ENCODE measurements around the gene COBLL1.

DNA sequence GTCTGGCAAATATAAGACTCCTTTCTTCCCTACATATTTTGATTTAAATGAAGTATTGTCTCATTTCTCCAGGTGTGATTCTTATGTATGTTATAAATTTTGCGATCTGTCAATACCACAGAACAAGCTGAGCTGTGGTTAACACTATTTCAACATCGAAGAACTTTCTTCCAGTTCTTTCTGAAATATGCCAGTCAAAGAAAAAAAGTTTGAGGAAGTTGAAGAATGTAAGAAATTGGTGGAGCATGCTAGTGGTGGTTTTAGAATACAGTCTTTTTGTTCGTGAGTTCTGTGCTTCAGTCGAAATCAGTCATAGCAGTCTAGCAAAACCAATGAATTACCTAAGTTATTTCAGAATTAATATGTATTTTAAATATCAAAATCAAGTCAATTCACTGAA lies 8.6 kb upstream of the COBLL1 start:
- TF ChIP-seq, protein P1, sequence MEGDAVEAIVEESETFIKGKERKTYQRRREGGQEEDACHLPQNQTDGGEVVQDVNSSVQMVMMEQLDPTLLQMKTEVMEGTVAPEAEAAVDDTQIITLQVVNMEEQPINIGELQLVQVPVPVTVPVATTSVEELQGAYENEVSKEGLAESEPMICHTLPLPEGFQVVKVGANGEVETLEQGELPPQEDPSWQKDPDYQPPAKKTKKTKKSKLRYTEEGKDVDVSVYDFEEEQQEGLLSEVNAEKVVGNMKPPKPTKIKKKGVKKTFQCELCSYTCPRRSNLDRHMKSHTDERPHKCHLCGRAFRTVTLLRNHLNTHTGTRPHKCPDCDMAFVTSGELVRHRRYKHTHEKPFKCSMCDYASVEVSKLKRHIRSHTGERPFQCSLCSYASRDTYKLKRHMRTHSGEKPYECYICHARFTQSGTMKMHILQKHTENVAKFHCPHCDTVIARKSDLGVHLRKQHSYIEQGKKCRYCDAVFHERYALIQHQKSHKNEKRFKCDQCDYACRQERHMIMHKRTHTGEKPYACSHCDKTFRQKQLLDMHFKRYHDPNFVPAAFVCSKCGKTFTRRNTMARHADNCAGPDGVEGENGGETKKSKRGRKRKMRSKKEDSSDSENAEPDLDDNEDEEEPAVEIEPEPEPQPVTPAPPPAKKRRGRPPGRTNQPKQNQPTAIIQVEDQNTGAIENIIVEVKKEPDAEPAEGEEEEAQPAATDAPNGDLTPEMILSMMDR (IDR thresholded peaks at IDR 0.05), result no peak
- no peak for TF ChIP-seq POLR2A (IDR thresholded peaks at IDR 0.05)

Measured in heart left ventricle (tissue), 13 donors.